ENCODE results near the gene MC1R.

The MC1R gene

DNA sequence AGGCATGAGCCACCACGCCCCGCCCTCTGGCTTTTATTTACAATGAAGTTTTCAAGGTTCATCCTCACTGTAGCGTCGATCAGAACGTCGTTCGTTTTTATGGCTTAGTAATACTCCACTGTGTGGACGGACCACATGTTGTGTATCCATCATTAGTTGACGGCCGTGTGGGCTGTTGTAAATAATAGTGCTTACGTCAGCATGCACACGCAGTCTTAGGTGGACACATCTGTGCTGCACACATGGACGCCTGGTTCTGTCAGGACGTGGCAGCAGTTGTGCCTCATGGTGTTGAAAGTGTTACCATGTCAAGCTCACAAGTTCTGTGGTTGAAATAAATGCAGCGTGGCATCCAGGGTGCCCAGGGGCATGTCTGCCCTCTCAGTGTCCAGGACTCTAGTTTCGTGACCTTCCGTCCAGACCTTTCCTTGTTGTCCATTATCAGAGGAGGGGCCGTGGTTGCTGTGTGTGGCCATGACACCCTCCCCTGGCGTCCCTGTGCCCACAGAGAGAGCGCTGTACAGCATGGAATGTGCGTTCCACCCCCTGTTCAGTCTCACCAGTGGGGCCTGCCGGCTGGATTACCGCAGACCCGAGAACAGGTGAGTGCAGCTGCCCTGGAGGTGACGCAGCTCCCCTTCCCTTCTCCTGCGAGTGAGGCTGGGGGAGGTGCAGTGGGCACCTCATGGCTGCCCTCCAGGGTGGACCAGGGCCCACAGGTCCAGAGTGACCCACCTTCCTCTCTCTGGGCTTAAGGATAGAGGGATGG lies 23.0 kb upstream of the MC1R start:
- no peak for DNase-seq (ENCODE audit: low read depth in 2 of 2)

DNA sequence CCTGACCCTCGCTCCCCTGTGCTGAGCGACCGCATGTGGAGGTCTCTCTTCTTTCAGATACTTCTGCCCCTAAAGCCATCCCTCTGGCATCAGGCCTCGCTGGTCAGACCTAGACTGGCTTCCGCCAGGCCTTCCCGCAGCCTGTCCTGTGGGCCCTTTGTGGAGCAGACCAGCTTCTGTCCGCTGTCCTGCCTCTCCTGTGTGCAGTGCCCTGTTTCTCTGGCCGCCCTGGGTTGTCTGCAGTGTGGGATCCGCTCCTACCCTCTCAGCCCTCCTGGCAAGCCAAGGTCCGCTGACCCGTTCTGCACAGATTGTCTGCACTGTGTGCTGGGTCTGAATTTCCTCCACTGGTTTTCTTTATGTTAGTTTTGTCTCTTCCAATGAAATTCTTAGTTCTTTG lies 21.5 kb upstream of the MC1R start:
- DNase-seq (ENCODE audit: low read depth in 2 of 2), result no peak

DNA sequence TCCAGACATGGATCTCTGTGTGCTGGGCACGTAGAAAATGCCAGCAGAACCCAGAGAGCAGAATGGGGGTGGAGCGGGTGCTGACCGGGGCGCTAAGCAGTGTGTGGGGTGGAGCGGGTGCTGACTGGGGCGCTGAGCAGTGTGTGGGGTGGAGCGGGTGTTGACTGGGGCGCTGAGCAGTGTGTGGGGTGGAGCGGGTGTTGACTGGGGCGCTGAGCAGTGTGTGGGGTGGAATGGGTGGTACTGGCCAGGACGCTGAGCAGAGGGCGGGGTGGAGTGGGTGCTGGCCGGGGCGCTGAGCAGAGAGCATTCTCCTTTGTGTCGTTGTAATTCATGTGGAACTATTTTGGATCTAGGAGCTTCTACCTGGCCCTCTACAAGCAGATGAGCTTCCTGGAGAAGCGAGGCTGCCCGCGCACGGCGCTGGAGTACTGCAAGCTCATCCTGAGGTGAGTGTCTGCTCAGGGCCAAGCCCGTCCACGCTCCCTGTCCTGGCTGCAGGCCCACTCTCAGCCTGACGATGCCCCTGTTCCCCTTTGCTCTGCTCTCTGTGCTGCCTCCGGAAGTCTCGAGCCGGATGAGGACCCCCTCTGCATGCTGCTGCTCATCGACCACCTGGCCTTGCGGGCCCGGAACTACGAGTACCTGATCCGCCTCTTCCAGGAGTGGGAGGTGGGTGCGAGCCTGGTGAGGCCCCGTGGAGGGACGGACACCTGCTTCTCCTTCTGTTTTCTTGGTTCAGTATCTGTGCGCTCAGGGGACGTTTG lies 20.3 kb upstream of the MC1R start:
- no peak for DNase-seq (ENCODE audit: low read depth in 2 of 2)

GRCh38 chr16:89899879-89900481 lies 18.7 kb upstream of the MC1R start:
- DNase-seq (ENCODE audit: low read depth in 2 of 2), result no peak

- DNase-seq (ENCODE audit: low read depth in 2 of 2), result no peak
These were observed 17.8 kb upstream of the MC1R start for GRCh38 chr16:89900885-89901284.

DNA sequence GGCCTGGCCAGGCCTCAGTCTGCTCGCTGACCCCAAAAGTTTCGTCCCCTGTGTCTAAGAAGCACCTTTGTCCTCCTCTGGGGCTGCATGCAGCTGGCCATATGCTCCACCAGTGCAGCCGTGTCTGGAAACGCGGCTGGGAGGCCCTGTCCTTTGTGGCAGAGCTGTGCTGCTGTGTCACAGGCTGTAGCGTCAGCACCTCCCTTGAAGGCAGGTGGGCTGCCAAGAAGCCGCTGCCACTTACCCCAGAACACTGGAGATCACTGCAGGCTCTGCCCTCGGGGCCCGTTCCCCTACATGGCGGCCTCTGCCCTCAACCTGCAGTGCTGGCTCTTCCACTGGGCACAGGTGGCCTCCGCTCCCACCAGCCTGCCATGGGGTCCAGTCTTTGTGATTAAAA lies 15.7 kb upstream of the MC1R start:
- DNase-seq (ENCODE audit: low read depth in 2 of 2), result no peak

DNA sequence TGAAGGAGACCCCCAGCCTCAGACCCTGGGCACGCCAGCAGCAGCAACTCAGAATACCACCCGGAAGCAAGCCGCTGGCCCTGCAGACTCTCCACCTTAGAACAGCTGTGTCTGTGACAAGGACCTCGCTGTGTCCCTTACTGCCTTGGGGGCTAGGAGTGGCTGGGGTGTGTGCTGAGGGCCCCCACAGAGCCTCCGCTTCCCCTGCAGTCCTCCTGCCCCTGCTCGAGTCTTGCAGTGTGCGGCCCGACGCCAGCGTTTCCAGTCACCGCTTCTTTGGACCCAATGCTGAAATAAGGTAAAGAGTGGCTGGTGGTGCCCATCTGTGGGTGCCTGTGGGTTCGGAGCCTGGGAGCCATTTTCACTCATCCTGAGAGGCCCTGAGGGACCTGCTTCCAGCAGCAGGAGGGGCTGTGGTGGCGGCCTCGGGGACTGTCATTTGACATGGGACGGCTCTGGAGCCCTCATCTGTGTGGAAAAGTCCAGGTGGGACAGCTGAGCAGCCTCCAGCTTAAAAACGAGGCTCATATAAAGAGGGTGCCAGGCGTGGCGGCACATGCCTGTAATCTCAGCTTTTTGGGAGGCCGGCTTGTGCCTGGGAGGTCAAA lies 14.7 kb upstream of the MC1R start:
- DNase-seq (ENCODE audit: low read depth in 2 of 2), result no peak

DNA sequence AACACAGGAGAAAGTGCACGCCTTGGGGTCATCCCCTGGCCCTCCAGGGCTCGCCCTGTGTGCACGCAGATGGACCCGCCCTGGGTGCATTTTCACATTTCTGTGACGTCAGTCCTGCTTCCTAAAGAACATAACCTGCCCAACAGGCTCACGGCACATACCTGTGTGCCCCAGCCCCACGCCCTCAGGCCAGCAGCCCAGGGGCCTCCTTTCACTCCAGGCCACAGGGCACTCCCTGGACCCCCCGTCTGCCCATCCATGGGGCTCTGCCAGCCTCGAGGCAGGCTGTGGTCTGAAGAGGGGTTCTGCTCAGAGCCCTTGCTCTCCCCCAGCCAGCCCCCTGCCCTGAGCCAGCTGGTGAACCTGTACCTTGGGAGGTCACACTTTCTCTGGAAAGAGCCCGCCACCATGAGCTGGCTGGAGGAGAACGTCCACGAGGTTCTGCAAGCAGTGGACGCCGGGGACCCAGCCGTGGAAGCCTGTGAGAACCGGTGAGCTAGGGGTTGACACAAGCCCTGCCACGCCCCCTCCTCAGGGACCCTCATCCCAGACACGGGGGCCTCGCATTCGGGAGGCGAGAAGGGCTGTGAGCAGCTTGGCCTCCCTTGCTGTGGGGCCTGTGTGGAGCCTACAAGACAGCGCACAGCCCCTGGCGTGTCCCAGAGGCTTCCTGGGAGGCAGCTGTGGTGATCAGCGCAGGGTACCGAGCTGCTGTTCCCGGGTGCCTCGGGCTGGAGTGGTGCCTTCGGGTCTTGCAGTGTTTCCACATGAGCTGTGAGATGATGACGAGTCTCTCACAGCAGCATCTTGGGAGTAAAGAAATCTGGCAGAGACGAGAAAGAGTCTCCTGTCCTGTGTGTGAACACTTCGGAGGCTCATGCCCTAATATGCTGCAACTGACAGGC lies 13.8 kb upstream of the MC1R start:
- DNase-seq (ENCODE audit: low read depth in 2 of 2), result no peak

DNA sequence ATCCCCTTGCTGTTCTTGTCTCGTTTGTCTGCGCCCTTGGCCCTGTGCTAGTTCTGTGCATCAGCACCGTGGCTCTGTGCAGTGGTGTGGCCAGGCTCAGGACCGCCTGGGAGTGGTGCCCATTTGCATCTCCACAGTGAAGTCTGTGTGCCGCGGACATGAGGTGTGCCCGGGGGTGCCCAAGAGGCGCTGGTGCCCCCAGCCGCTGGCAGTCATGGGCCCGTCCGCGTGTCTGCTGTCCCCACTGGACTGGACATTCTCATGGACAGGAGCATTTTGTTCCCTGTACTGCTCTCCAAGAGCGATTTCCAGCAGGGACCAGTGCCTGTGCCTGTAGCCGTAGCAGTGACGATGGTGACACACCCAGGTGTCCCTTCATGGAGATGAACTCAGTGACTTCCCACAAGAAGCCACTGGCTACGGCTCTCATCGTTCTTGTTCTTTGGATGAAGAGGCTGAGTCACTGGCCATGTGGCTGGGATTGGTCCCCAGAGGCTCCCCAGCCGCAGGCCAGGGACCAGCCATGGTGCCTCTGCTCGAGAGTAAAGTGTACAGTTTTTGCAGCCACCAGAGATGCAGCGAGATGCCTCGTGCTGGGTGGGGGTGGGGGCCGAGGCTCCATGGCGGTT lies 13.0 kb upstream of the MC1R start:
- no peak for DNase-seq (ENCODE audit: low read depth in 2 of 2)

DNA sequence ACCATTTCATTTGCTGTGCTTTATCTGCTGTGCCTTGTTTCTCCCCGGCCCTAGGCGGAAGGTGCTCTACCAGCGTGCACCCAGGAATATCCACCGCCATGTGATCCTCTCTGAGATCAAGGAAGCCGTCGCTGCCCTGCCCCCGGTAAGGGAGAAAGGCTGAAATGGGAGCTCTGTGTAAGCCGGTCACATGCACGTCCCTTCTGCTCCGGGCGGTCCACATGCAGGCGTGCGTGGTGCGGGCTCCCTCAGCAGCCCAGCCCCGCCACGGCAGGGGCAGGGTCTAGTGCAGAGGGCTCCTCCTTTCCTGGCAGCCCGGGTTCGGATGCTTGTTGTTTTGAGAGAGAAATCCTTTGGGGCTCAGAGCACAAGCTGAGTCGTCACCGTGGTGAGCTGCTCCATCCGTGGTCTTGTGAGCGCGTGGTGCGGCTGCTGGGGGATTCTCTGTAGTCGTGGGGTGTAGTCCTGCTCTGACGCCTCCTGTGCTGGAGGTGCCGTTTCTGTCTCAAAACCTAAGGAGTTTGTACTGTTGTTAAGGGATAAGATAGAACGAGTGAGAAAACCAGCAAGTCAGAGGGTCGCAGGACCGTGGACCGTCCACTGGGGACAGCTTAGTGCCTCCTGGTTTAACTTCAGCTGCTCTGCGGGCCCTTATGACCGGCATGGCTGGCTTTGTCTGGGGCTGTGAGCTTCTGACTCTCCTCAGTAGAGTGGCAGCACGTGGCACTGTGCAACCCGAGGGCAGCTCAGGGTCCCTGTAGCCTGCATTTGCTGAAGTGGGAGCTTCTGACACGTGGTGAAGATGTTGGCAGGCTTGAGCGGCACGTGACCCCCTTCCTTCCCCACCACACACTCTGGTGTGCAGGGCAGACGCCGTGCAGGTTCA lies 12.3 kb upstream of the MC1R start:
- no peak for DNase-seq (ENCODE audit: low read depth in 2 of 2)

- DNase-seq (ENCODE audit: low read depth in 2 of 2), result no peak
These were observed 11.4 kb upstream of the MC1R start for GRCh38 chr16:89907055-89907814.

GRCh38 chr16:89908236-89908635 lies 10.4 kb upstream of the MC1R start:
- no peak for DNase-seq (ENCODE audit: low read depth in 2 of 2)

- DNase-seq (ENCODE audit: low read depth in 2 of 2), result peak; percentile 42 to 48
These were observed 8.6 kb upstream of the MC1R start for GRCh38 chr16:89909777-89910716.

DNA sequence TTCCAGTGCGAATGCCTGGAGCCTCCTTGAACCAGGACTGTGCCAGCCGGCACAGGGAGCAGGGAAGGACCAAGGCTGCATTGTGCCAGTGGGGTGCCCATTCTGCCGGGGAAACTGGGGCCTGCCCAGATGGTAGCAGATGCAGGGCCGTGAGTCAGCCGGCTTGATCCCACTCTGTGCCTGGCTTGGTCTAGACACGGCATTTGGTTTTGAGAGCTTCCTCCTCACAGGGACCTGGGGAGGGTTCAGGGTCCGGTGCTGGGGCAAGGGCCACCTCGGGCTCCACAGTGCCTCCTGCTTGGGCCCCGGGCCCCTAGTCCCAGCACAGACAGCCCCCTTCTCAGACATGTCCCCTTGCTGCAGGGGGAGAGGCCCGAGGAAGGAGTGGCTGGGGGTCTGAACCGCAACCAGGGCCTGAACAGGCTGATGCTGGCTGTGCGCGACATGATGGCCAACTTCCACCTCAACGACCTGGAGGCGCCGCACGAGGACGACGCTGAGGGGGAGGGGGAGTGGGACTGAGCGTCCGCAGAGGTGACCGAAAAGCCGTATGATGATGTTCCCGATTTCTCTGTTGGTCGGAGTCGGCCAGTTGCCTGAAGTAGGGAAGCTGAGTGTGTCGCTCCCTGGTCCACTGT lies 7.8 kb upstream of the MC1R start:
- DNase-seq (ENCODE audit: low read depth in 2 of 2), result no peak

GRCh38 chr16:89911375-89911774 lies 7.3 kb upstream of the MC1R start:
- no peak for DNase-seq (ENCODE audit: low read depth in 2 of 2)

DNA sequence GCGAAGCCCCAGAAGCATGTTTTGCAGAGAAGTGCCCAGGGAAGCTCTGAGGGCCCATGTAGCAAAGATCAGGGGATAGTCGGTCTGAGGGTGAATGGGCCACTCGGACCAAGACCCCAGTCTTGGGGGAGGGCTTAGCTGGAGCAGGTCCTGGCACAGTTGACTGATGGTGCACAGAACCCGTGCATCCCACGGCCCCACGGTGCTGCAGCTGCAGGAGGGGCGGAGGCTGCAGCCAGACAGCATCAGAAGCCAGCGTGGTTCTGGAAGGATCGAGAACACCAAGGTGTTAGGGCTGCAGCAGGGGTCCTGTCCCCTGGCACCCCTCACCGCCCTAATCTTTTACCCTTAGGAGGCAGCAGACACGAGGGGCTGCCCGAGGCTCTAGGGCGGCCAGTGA lies 6.5 kb upstream of the MC1R start:
- no peak for DNase-seq (ENCODE audit: low read depth in 2 of 2)

GRCh38 chr16:89912627-89913026 lies 6.0 kb upstream of the MC1R start:
- DNase-seq (ENCODE audit: low read depth in 2 of 2), result no peak

Data from stimulated activated CD8-positive, alpha-beta memory T cell treated with anti-CD3 and anti-CD28 coated beads, Interleukin-7, amount 100 ng/mL, for 4 hours (primary cell).